ENCODE data around the gene BRI3.

Gene BRI3

GRCh38 chr7:98250789-98251188 is 30.7 kb upstream of the BRI3 start:
- Histone ChIP-seq H3K27ac (no peak overlapping the region), H3K9me3 (no peaks in the 10 kb centered on the region), H3K4me3 (peak overlapping the region in 1 of 2 donors; percentile 79), H3K27me3 (no peaks in the 10 kb centered on the region), H3K36me3 (peaks cover 0 to 6% (median 2%) of the 10 kb centered on the region in 3 donors), H3K4me1 (peaks cover 0 to 27% (median 21%) of the 10 kb centered on the region in 4 donors)
- no peak for TF ChIP-seq CTCF (IDR thresholded peaks at IDR 0.05)
- DNase-seq: no peak
- intact Hi-C loops (cut with DNase I; ENCODE audit: low total_unique reads): no loop called here

- Histone ChIP-seq H3K4me3 (peak overlapping the region; percentile 79 to 87), H3K9me3 (no peaks in the 10 kb centered on the region), H3K36me3 (peaks cover 0 to 4% (median 0%) of the 10 kb centered on the region in 3 donors), H3K27ac (peak overlapping the region in 1 of 2 donors; percentile 79), H3K4me1 (peaks cover 0 to 27% (median 21%) of the 10 kb centered on the region in 4 donors), H3K27me3 (no peaks in the 10 kb centered on the region)
- DNase-seq: no peak
- intact Hi-C loops (cut with DNase I; ENCODE audit: low total_unique reads): no loop called here
- TF ChIP-seq CTCF (IDR thresholded peaks at IDR 0.05): no peak
Observed at GRCh38 chr7:98251231-98251600, 30.3 kb upstream of the BRI3 start.

GRCh38 chr7:98251601-98252424 is 29.7 kb upstream of the BRI3 start, which contains the start of gene TECPR1:
Gene TECPR1 (minus strand): TSS chr7:98252232. CDS start chr7:98246146, 6,086 bp downstream.
- Histone ChIP-seq H3K4me1 (peaks cover 0 to 27% (median 21%) of the 10 kb centered on the region in 4 donors), H3K4me3 (peak within 1 kb of the TSS; percentile 79 to 87), H3K27ac (peak within 1 kb of the TSS; percentile 62 to 79), H3K9me3 (no peaks in the 10 kb centered on the region), H3K27me3 (no peaks in the 10 kb centered on the region), H3K36me3 (peaks cover 2 to 7% (median 4%) of the 10 kb centered on the region in 3 donors)
- intact Hi-C loops (cut with DNase I; ENCODE audit: low total_unique reads): no loop called here
- peak; percentile 94 to 98 for DNase-seq
- TF ChIP-seq CTCF (IDR thresholded peaks at IDR 0.05): no peak

- no peaks in the 10 kb centered on the region for H3K27me3 ChIP-seq
- TF ChIP-seq CTCF (IDR thresholded peaks at IDR 0.05): no peak
- no peak for DNase-seq
- H3K27ac ChIP-seq: peak overlapping the region; percentile 62 to 79
- intact Hi-C loops (cut with DNase I; ENCODE audit: low total_unique reads): no loop called here
- H3K4me1 ChIP-seq: peaks cover 0 to 27% (median 21%) of the 10 kb centered on the region in 4 donors
- no peaks in the 10 kb centered on the region for H3K9me3 ChIP-seq
- H3K4me3 ChIP-seq: peak overlapping the region; percentile 79 to 87
- H3K36me3 ChIP-seq: peaks cover 7 to 11% (median 9%) of the 10 kb centered on the region in 3 donors
Observed at GRCh38 chr7:98252425-98253054, 28.9 kb upstream of the BRI3 start.

DNA sequence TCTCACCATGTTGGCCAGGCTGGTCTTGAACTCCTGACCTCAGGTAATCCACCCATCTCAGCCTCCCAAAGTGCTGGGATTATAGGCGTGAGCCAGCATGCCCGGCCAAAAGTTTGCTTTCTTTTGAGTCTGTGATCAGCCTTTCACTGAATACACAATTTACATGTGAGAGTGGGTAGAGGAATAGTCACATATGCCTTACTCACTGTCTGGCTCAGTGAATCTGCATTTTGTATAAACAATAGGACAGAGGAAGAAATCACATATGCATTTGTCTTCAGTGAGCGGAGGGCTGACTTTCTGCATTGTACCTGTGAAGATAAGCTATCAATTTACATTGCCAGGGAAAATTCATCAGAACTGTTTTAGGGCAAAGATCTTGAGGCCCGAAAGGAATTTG is 27.0 kb upstream of the BRI3 start:
- Histone ChIP-seq H3K27me3 (no peaks in the 10 kb centered on the region), H3K4me1 (peaks cover 0 to 27% (median 21%) of the 10 kb centered on the region in 4 donors), H3K27ac (no peak overlapping the region), H3K9me3 (no peaks in the 10 kb centered on the region), H3K4me3 (no peak overlapping the region), H3K36me3 (peaks cover 7 to 18% (median 17%) of the 10 kb centered on the region in 3 donors)
- intact Hi-C loops (cut with DNase I; ENCODE audit: low total_unique reads): no loop called here
- TF ChIP-seq CTCF (IDR thresholded peaks at IDR 0.05): no peak
- DNase-seq: no peak

Measured in tibial artery (tissue), 4 donors.